22Rv1 (cell line): ENCODE measurements around the gene MED12L.

ENCODE experiments used
- H3K27ac ChIP-seq: fragments of 450-650 bp; 2 replicates; pipeline ENCODE4 v1.5.1; 2017
- ZFX ChIP-seq: fragments of 450-650 bp; IDR thresholded peaks from 2 replicates; pipeline ENCODE4 v1.6.1; 2017; ENCODE audit warnings: antibody characterized with exemption, borderline replicate concordance
- TF ChIP-seq, protein P1 (sequence below): fragments of 450-650 bp; IDR thresholded peaks from 2 replicates; pipeline ENCODE4 v1.5.1; 2017; ENCODE audit warnings: mild to moderate bottlenecking

MED12L gene

DNA sequence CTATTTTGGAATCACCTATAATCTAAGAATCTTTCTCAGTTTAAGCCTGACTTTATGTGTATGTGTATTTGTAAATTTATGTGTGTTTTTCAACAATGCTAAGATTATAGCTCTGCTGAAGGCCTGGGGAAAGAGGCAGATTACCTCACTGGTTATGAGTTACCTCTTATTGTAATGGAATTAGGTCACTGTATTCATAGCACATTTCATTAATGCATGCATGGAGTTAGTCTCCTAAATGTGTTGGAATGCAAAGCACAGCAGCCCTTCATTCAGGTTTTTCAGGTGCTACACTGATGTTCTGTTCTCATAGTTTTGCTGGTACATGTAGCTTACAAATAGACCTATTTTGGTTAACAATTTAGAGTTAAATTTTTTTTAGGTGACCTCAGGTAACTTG, 221.7 kb downstream of the MED12L start:
- no peak overlapping the region for H3K27ac ChIP-seq
- TF ChIP-seq, protein P1, sequence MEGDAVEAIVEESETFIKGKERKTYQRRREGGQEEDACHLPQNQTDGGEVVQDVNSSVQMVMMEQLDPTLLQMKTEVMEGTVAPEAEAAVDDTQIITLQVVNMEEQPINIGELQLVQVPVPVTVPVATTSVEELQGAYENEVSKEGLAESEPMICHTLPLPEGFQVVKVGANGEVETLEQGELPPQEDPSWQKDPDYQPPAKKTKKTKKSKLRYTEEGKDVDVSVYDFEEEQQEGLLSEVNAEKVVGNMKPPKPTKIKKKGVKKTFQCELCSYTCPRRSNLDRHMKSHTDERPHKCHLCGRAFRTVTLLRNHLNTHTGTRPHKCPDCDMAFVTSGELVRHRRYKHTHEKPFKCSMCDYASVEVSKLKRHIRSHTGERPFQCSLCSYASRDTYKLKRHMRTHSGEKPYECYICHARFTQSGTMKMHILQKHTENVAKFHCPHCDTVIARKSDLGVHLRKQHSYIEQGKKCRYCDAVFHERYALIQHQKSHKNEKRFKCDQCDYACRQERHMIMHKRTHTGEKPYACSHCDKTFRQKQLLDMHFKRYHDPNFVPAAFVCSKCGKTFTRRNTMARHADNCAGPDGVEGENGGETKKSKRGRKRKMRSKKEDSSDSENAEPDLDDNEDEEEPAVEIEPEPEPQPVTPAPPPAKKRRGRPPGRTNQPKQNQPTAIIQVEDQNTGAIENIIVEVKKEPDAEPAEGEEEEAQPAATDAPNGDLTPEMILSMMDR = no peak
- no peak for TF ChIP-seq ZFX

- TF ChIP-seq, protein P1 = no peak
- no peak for TF ChIP-seq ZFX
- H3K27ac ChIP-seq = no peak overlapping the region
Observed at GRCh38 chr3:151307583-151308488, 222.4 kb downstream of the MED12L start.

- TF ChIP-seq, protein P1 = no peak
- TF ChIP-seq ZFX = no peak
- H3K27ac ChIP-seq = no peak overlapping the region
Observed at GRCh38 chr3:151309566-151309965, 224.1 kb downstream of the MED12L start.

GRCh38 chr3:151312972-151313371, 227.5 kb downstream of the MED12L start:
- H3K27ac ChIP-seq = no peak overlapping the region

GRCh38 chr3:151314137-151314536, 228.7 kb downstream of the MED12L start:
- no peak overlapping the region for H3K27ac ChIP-seq
- TF ChIP-seq ZFX = no peak
- TF ChIP-seq, protein P1 = no peak

More at GRCh38 chr3:151312972-151313371, 227.5 kb downstream of the MED12L start:
- TF ChIP-seq, protein P1 = no peak
- TF ChIP-seq ZFX = no peak

- TF ChIP-seq, protein P1 = no peak
- TF ChIP-seq ZFX = no peak
Observed at GRCh38 chr3:151314593-151314992, 229.1 kb downstream of the MED12L start.

DNA sequence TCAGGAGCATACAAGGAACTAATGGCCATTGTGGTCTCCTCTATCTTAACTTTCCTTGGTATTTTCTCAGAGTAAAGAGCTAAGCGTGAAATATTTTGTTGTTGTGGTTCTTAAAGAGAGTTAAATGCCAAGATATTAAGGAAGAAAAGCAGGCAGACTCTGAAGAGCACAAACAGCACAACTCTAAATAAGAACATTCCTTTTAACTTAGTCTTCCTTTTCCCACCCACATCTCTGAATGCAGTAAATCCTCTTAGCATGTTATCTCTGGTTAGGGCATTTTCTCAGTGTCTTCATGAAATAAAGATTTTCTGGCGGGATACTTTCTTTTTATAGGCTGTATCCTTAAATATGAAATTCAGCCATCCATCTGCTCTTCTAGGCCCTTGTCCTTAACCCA, 229.7 kb downstream of the MED12L start:
- H3K27ac ChIP-seq = no peak overlapping the region
- no peak for TF ChIP-seq ZFX
- TF ChIP-seq, protein P1 = no peak

More at GRCh38 chr3:151314593-151314992, 229.1 kb downstream of the MED12L start:
- H3K27ac ChIP-seq = no peak overlapping the region
